Measurements from ENCODE around the gene CENPP.

Gene CENPP

DNA sequence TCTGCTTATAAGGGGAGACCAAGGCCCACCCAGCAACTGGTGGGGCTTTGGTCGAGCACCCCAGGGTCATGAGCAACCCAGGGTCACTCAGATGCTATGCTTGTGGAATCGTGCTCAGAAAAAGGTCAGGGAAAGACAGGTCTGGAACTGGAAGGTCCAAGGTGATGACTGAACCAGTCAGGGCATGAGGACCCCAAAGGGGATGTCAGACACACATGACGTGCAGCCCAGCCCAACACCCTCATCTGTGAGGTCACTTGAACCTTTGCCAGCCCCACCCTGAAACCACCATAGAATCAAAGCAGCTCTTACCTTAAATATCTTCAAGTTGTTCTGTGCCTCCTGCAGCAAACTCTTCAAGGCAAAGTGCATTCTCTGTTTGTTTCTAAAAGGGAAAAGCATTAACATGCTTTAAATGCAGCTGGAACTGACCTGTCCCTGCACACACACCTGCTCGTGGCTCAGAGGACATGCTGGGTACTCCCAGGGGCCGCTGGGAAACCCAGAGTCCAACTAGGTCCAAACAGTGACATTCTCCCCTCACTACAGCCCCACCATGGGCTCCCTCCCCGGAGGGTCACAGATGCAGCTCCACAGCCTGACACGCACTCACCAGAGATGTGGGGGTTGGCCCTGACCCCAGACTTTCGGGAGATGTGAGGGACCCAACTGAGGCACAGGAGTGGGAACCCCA lies 314.8 kb downstream of the CENPP start:
- no peak for DNase-seq (ENCODE audit: low spot score)

DNA sequence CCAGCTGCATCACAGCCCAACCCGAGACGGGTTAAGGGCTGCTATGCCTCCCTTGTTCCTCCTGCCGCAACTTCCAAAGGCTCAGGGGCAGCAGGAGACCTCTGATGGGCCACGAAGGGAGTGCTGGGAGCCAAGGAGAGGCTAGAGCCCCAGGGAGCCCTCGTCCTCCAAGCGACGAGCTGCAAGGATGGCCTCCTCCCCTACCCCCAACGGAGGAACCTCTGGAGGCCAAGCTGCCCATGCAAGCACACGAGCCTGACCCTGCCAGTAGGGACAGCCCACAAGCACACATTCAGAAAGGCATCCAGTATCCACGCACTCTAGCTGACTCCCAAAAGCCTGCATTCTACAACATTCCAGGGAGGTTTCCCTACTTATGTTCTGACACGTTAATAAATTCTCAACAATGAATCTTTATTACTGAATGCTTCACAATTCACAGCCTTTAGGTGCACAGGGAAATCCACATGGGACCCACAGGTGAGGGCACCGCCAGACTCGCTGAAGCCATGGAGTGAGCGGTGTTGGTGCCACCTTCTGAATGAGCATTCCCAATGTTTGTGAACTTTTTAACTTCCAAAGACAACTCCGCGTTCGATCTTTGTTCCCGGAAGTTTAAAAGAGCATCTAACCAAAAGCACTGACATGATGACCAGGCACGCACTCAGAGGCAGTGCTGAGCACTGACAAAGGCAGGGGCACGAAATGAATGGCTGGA lies 315.5 kb downstream of the CENPP start:
- DNase-seq (ENCODE audit: low spot score) = no peak

DNA sequence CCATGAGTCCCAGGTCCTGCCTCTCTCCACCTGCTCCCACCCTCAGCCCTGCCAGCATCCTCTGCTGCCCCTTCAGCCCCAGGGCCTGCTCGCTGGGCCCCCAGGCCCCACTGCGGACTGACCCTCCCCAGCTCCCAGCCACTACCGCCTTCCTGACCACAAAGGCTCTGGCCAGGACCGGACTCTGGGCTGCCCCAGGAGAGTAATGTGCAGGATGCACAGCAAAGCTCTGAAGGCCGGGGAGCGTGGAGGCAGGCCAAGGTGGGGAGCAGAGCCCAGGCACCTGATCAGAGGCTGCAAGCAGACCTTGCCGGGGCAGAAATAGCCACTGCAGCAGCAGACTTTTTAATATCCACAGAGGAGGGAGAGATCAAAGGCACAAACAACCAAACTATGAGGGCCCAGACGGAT lies 316.3 kb downstream of the CENPP start:
- no peak for DNase-seq (ENCODE audit: low spot score)

DNA sequence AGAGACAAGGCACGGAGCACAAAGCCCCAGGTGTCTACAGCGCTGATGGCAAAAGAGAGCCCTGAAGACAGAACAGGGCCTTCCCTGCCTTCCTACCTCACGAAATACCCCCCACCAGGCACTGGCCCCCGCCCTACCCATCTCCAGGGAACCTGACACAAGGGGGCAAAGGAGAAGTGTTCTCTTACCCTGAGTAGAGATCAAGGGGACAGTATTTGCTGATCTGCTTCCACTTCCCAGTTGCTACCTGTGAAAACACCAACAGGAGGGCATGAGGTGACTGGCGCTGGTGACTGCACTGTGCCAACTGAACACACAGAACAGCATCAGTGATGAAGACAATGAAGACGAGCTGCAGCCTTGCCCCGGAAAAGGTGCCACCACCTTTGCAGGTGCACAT lies 316.8 kb downstream of the CENPP start:
- DNase-seq (ENCODE audit: low spot score) = no peak

DNA sequence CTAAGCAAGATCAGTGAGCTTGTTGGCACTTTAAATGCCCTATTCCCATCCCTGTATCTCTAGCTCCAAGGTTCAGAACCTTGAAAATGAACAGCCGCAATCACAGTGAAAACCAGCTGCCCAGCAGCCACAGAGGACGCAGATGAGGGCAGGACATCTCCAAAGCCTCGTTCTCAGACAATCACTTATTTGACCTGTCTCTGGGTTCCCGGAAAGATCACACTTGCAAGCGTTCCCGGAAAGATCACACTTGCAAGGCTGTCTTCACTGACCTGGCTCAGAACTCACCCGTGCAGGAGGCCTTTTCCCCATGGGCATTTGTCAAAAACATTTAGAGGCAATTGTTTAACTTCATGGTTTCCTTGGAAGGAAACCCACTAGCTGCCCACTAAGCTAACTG lies 318.5 kb downstream of the CENPP start:
- DNase-seq (ENCODE audit: low spot score) = no peak

- DNase-seq (ENCODE audit: low spot score) = no peak
Observed at GRCh38 chr9:92645041-92645440, 319.3 kb downstream of the CENPP start.

GRCh38 chr9:92647671-92648473 lies 322.1 kb downstream of the CENPP start:
- DNase-seq (ENCODE audit: low spot score) = no peak

GRCh38 chr9:92648474-92648971 lies 322.8 kb downstream of the CENPP start:
- no peak for DNase-seq (ENCODE audit: low spot score)

- no peak for DNase-seq (ENCODE audit: low spot score)
Observed at GRCh38 chr9:92649007-92649406, 323.3 kb downstream of the CENPP start.

DNA sequence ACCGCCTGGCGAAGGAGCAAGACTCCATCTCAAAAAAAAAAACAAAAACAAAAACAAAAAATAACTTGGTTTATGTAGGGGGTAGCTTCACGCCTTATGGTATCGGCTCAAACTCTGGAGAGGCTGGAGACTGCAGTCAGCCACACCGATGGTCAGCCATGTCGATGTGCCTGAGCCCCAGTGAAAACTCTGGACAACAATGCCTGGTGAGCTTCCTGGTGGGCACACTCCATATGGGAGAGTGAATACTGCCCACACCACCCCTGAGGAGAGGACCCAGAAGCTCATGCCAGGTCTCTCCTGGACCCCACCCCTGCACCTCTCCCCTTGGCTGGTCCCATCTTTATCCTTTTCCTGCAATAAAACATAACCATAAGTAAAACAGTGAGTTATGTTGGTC lies 324.5 kb downstream of the CENPP start:
- no peak for DNase-seq (ENCODE audit: low spot score)

GRCh38 chr9:92650839-92651621 lies 325.3 kb downstream of the CENPP start:
- no peak for DNase-seq (ENCODE audit: low spot score)

GRCh38 chr9:92652461-92652860 lies 326.7 kb downstream of the CENPP start:
- no peak for DNase-seq (ENCODE audit: low spot score)

GRCh38 chr9:92654481-92655301 lies 328.9 kb downstream of the CENPP start:
- no peak for DNase-seq (ENCODE audit: low spot score)

DNA sequence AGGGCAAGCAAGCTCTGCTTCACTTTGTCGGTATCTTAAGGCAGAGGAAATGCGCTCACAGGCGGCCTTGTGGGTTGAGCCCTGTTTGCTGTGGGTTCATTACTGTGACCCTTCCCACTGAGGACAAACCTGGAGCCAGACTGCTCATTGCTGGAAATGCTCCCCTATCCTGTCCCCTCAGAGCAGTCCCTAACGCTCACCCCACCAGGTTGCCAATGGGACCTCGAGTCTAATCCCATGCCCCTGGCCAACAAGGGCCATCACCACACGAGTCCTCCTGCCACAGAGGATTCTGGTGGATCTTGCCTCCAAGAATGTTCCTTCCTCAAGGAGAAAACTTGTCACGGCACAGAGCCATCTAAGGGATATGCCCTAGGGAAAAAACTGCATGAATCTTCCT lies 329.6 kb downstream of the CENPP start:
- DNase-seq (ENCODE audit: low spot score) = no peak

DNA sequence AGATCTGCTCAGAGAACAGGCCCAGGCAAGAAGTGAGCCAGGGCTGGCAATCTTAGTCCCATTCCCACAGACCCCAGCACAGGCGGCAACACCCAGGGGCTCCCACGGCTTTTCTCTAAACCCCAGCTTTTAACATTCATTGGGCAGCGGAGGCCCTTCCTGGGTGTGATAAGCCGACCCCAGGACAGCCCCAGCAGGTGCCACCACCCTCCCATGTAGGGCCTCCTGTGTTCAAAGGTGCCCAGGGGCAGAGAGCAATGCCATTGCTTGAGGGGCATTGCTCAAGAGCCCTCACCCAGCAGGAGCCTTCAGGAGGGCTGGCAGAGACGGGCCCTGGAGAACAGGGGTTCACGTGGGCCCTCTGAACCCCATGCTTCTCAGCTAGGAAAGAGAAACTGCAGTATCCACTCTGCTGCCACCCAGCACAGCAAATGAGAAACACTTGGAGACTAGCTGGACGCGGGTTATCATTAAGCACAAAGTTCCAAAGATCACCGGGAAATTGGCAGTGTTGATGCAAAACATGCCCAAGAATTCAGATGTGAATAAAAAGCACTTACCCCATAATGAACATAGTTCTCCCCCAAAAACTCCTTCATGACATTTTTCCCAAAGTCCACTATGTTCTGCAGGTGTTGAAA lies 330.3 kb downstream of the CENPP start:
- DNase-seq (ENCODE audit: low spot score) = no peak

DNA sequence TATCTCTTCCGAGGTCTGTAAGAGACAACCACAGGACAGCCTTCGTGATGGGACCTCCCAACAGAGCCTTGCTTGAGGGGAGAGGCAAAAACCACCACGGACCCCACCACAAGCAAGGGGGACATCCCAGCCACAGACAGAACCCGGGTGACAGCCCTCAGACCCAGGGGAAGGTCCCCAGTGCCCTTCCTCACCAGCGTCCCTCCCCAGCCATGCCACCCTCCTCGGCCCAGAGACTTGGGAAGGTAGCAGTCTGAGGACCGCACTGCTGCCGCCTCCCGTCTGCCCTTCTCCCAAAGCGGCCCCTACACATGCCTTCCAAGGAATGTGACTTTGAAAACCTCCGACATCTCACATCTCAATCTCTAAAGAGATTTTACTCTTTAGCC lies 330.8 kb downstream of the CENPP start:
- DNase-seq (ENCODE audit: low spot score) = no peak

- no peak for DNase-seq (ENCODE audit: low spot score)
Observed at GRCh38 chr9:92657296-92658094, 331.7 kb downstream of the CENPP start.

- DNase-seq (ENCODE audit: low spot score) = no peak
Observed at GRCh38 chr9:92658176-92658575, 332.4 kb downstream of the CENPP start.

DNA sequence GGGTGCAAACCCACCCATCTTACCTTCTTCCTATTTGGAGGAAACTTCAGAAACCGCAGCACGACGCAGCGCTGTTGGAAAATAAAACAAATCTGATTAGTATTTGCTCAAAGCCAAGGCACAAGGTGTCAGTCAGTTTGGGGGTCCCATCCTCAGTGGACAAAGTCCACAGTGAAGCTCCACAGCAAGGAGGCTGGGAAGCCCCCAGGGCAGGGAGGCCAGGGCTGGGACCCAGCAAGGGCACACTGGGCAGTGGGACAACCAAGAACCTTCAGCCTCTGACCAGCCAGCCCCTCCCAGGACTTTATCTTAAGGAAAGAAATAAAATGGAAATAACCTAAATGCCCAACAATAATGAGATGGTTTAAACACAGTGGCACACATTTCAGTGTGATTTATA lies 332.9 kb downstream of the CENPP start:
- DNase-seq (ENCODE audit: low spot score) = no peak

DNA sequence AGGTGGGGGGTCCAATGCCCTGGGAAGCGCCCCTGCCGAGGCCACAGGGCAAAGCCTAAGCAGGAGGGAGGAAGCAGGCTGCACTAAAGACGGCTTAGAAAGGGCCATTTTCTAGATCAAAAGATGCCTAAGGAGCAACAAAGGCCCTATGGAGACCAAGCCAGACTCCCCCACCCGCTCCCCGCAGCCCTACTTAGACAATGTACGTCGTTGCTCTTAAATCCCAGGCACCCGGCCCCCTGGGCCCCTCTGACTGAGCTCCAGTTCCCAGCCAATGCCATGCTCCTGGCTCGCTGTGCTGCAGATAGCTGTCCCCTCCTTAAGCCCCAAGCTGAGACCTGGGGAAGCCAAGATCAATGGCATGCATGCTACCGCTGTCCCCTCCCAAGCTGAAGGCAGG lies 333.8 kb downstream of the CENPP start:
- no peak for DNase-seq (ENCODE audit: low spot score)
